Neural crest cell (in vitro differentiated cells): Measurements from ENCODE around the gene ZNF581. TPM values are rescaled to one million over a fixed set of nuclear protein-coding genes. Genes with fewer than 3 reads are reported as not detected.
A peak's percentile ranks its signal among the peaks of the same experiment; 100 is the strongest.

ENCODE experiments used
- DNase-seq: peaks from one replicate; pipeline ENCODE4 v3.0.0; 2021; ENCODE audit warnings: low read depth, mixed read lengths, low spot score
- H3K27ac Mint-ChIP-seq: one replicate; pipeline ENCODE4 v1.8.0; 2021; ENCODE audit warnings: mild to moderate bottlenecking, mixed read lengths; ENCODE audit not compliant: unreplicated experiment
- H3K27me3 Mint-ChIP-seq: 2 replicates; pipeline ENCODE4 v1.8.0; 2021; ENCODE audit warnings: low read depth, mild to moderate bottlenecking, mixed read lengths
- H3K36me3 Mint-ChIP-seq: 2 replicates; pipeline ENCODE4 v1.8.0; 2021; ENCODE audit warnings: low read depth, mild to moderate bottlenecking, mixed read lengths
- H3K4me1 Mint-ChIP-seq: 2 replicates; pipeline ENCODE4 v1.8.0; 2021; ENCODE audit warnings: mixed read lengths
- H3K4me3 Mint-ChIP-seq: one replicate; pipeline ENCODE4 v1.8.0; 2021; ENCODE audit warnings: mild to moderate bottlenecking, mixed read lengths
- H3K9me3 Mint-ChIP-seq: 2 replicates; pipeline ENCODE4 v1.8.0; 2021; ENCODE audit warnings: mixed read lengths
- CTCF ChIP-seq: fragments of 200-600 bp; sonication (generic); conservative IDR thresholded peaks from 2 replicates; pipeline ENCODE4 v1.5.0; 2021; ENCODE audit warnings: antibody characterized with exemption, mild to moderate bottlenecking
- total RNA-seq: library from RNA; stranded (reverse); gene quantifications from 2 replicates; pipeline ENCODE4 v1.2.1, GENCODE V29; 2021

ZNF581 gene
- total RNA-seq, 1 donor from 2014 or later: 40.8 TPM

- Mint-ChIP-seq H3K9me3 (no peaks in the 10 kb centered on the region), H3K36me3 (peaks cover 17% of the 10 kb centered on the region), H3K27ac (peak overlapping the region; percentile 98), H3K4me3 (peak overlapping the region; percentile 95), H3K4me1 (peaks cover 49% of the 10 kb centered on the region), H3K27me3 (peaks cover 9% of the 10 kb centered on the region)
- TF ChIP-seq CTCF: no peak
- DNase-seq: no peak
These were observed 32.4 kb downstream of the ZNF581 start for GRCh38 chr19:55675661-55676354.

- no peak for TF ChIP-seq CTCF
- DNase-seq: no peak
- no peaks in the 10 kb centered on the region for H3K9me3 Mint-ChIP-seq
- peaks cover 44% of the 10 kb centered on the region for H3K4me1 Mint-ChIP-seq
- peak overlapping the region; percentile 95 for H3K4me3 Mint-ChIP-seq
- peaks cover 9% of the 10 kb centered on the region for H3K27me3 Mint-ChIP-seq
- H3K27ac Mint-ChIP-seq: no peak overlapping the region
- peaks cover 13% of the 10 kb centered on the region for H3K36me3 Mint-ChIP-seq
These were observed 32.9 kb downstream of the ZNF581 start for GRCh38 chr19:55676383-55676782.

GRCh38 chr19:55676889-55677505 lies 33.5 kb downstream of the ZNF581 start:
- H3K27ac Mint-ChIP-seq: peak overlapping the region; percentile 51

GRCh38 chr19:55677572-55678028 lies 34.2 kb downstream of the ZNF581 start:
- Mint-ChIP-seq H3K9me3 (no peaks in the 10 kb centered on the region), H3K27ac (no peak overlapping the region), H3K4me1 (peaks cover 36% of the 10 kb centered on the region), H3K4me3 (peak overlapping the region; percentile 95), H3K36me3 (peaks cover 7% of the 10 kb centered on the region), H3K27me3 (peaks cover 6% of the 10 kb centered on the region)
- no peak for TF ChIP-seq CTCF
- no peak for DNase-seq

More at GRCh38 chr19:55676889-55677505, 33.5 kb downstream of the ZNF581 start:
- no peak for DNase-seq
- Mint-ChIP-seq H3K36me3 (peaks cover 10% of the 10 kb centered on the region), H3K9me3 (no peaks in the 10 kb centered on the region), H3K27me3 (peaks cover 6% of the 10 kb centered on the region), H3K4me3 (peak overlapping the region; percentile 95), H3K4me1 (peaks cover 40% of the 10 kb centered on the region)
- TF ChIP-seq CTCF: no peak

- no peaks in the 10 kb centered on the region for H3K9me3 Mint-ChIP-seq
- H3K27ac Mint-ChIP-seq: no peak overlapping the region
- H3K36me3 Mint-ChIP-seq: peaks cover 7% of the 10 kb centered on the region
- H3K4me3 Mint-ChIP-seq: peak overlapping the region; percentile 95
- no peak for DNase-seq
- TF ChIP-seq CTCF: no peak
- H3K4me1 Mint-ChIP-seq: peaks cover 36% of the 10 kb centered on the region
- peaks cover 6% of the 10 kb centered on the region for H3K27me3 Mint-ChIP-seq
These were observed 34.7 kb downstream of the ZNF581 start for GRCh38 chr19:55678121-55678671.
